NCI-H1048 (cell line): ENCODE data around the gene RMI2.
"Not testable (repeated sequence)": the region's sequence is repeated elsewhere in the genome, so short reads cannot be mapped to it uniquely, and the experiment has no call there.

ENCODE experiments used
- DNase-seq: peaks from one replicate; lab custom pipeline; 2025; lab: John Stamatoyannopoulos, UW

Gene RMI2

DNA sequence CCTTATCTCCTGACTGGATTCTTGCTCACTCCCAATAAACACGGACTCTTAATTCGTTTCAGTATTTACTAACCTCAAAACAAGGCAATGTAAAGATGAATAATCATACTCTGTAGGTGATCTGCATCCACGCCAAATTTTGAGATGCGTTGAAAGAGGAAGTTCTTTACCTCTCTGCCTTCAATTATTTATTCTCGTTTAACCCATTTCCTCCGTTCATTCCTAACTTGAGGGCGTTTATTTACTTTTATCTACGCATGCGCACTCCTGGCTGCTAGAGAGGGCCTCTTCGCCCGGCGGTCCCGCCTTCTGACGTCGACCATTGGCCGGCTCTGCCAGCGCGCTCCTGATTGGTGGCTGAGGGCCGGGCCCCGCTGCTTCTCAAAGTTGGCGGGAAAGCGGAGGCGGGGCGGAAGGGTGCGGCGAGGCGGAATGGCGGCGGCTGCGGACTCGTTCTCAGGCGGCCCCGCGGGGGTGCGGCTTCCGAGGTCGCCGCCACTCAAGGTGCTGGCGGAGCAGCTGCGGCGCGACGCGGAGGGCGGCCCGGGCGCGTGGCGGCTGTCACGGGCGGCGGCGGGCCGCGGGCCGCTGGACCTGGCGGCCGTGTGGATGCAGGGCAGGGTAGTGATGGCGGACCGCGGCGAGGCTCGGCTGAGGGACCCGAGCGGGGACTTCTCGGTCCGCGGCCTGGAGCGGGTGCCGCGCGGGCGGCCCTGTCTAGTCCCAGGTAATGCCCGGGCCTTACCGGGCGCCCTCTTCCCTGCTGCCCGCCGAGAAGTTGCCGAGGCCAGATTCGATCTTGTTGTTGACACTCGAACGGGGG lies at the start of gene RMI2:
Gene RMI2 (plus strand): TSS at position 420 of the 823 bp plus-strand sequence. CDS start 13 bp downstream, at position 433.
- peak; percentile 67 for DNase-seq

DNA sequence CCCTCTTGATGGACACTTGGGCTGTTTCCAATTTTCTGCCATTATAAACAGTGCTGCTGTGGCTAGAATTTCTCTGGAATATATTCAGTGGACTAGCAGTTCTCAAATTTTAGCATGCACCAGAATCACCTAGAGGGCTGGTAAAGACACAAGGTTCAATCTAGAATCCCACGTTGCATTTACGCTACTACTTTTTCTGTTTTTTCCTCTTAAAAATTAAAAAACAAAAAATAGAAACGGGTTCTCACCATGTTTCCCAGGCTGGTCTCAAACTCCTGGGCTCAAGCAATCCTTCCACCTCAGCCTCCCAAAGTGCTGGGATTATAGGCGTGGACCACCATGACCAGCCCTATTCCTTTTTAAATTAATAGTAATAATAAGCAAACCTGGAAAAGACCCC lies 49.6 kb upstream of the RMI2 start:
- no peak for DNase-seq

DNA sequence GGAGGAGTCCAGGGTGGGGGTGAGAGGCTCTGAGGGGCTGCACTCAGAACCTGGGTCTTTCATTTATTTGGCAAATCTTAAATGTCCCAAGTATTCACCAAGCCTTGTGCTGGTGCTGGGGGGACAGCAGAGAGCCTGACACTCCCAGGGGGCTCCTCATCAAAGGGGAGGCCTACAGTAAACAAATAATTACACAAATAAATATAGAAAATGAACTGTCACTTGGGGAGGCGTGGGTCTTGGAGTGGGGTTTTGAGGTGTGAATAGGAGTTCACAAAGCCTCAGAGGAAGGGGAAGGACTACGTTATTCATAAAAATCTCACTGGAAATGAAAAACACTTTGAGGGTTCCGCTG lies 48.9 kb upstream of the RMI2 start:
- DNase-seq: no peak

DNA sequence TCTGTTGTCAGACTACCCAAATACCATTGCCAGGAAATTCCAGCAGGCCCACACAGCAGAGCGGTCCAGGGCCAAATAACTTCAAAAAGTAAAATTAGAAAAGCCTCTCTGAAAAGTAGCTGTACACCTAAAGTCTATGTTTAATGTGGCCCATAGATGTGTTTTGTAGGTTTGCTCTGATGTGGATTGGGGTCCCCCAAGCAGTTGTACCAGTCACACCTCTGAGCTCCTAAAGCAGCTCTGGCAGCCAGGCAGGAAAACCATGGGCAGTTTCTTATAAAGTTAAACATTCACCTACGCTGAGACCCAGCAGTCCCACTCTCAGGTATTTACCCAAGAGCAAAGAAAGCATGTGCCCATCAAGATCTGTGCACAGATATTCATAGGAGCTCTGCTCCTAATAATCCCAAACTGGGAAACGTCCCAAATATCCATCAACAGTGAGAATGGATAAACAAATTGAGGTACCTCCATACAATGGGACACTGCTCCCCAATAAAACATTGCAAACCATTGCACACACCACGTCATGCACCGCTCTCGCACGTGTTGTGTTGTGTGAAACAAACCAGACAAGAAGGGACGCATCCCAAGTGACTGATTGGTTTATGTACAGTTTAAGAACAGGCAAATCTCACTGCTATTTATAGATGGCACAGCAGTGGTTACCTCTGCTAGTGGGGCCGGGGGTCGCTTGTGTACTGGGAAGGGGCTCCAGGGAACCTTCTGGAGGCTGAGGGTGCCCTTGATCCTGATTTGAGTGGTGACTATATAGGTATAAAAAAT lies 48.4 kb upstream of the RMI2 start:
- no peak for DNase-seq

DNA sequence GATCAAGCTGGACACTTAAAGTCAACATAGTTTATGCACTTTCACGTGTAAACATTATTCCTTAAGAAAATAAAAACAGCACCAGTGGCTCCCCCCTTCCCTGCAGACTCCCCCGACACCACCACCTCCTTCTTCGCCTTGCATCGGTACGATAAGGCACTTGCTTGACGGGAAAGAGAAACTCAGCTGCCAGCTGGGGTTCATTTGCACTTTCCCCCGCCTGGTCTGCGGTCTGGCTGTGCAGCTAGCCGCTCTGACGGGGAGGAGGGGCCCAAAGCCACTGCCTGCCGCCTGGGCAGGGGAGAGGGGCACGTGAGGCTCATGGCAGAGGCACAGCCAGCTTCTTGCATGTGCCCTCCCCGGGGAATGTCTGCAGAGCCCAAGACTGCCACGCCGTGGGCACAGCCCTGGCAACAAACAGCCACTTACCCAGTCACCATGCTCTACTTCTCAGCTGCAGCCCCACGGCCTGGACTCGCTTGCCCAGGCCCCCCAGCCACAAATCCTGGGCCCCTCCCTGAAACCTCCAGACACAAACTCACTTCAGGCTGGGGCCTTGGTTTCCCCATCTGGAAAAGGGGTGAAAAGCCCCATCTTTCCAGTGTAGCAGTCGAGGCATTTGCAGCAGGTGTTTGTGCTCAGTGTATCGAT lies 47.6 kb upstream of the RMI2 start:
- no peak for DNase-seq

DNA sequence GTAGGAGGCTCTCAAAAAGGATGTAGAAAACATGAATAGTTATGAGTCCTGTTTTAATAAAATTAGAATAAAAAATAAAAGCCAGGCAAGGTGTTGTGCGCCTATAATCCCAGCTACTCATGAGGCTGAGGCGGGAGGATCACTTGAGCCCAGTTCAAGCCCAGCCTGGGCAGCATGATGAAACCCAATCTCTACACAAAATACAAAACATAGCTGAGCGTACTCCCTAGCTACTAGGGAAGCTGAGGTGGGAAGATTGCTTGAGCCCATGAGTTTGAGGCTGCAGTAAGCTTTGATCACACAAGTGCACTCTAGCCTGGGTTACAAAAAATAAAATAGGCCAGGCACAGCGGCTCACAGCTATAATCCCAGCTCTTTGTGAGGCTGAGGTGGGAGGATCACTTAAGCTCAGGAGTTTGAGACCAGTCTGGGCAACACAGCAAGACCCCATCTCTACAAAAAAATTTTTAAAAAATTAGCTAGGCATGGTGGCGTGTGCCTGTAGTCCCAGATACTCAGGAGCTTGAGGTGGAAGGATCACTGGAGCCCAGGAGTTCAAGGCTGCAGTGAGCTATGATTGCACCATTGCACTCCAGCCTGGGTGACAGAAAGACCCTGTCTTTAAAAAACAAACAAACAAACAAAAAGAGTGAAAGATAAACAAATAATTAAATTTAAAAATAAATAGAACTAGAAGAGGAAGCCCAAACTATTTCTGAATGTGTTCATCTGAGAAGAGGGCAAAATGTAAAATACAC lies 46.9 kb upstream of the RMI2 start:
- no peak for DNase-seq

DNA sequence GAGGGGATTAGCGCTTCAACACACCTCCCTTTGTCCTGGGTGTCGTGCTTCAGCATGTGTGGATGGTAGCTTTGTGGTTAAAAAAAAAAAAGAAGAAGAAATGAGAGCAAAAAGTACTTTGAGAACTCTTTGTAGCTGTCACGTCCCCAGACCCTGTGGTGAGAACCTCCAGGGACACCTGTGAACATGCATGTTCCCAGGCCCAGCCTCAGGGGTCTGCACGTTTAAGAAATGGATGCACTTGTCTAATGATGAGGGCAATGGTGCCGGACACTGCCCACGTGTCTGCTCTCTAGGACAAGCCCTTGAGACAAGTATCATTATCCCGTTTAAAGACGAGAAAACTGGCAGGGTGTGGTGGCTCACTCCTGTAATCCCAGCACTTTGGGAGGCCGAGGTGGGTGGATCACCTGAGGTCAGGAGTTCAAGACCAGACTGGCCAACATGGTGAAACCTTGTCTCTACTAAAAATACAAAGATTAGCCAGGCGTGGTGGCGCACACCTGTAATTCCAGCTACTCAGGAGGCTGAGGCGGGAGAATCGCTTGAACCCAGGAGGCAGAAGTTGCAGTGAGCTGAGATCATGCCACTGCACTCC lies 46.2 kb upstream of the RMI2 start:
- DNase-seq: not testable (repeated sequence)

DNA sequence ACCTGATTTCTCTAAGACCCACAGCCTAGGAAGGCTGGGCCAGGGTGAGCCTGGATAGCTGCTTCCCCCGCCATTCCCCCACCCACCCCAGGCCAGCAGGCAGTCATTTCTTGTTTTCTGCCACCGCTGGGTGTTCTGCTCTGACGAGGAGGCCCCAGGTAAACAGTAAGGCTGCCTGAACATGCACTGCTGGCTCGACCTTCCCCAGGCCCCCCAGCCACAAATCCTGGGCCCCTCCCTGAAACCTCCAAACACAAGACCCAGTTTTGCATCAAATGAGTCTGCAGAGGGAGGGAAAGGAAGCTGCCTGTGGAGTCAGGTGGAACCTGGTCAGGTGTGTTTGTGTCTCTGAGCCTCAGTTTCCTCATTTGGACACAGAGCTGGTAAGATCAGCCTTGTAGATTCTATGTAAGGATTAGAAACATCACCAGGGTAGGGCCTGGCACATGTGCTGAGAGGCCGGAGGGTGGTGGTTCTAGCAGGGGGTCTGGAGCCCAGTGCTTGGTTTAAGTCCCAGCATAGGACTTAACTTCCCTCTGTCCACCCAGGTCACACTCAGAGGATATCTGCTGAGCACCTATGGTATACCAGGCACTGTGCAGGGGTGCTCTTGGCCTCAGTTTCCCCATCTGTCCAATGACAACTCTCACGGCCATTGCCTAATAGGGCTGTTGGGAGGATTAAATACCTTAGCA lies 45.2 kb upstream of the RMI2 start:
- no peak for DNase-seq

DNA sequence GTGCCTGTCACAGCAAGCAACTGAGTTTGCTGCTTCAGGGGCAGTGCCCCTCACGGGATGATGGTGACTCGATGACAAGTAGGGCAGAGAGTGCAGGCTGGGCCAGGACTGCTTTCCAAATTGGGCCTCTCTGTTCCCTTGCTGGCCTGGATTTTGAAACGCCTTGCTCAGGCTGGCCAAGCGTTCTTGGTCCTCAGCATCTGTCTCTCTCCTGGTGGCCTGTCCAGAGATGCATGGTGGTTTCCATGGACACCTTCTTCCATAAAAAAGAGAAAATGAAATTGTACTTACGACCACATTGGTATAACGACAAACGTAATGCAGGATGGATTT lies 44.7 kb upstream of the RMI2 start:
- DNase-seq: no peak

DNA sequence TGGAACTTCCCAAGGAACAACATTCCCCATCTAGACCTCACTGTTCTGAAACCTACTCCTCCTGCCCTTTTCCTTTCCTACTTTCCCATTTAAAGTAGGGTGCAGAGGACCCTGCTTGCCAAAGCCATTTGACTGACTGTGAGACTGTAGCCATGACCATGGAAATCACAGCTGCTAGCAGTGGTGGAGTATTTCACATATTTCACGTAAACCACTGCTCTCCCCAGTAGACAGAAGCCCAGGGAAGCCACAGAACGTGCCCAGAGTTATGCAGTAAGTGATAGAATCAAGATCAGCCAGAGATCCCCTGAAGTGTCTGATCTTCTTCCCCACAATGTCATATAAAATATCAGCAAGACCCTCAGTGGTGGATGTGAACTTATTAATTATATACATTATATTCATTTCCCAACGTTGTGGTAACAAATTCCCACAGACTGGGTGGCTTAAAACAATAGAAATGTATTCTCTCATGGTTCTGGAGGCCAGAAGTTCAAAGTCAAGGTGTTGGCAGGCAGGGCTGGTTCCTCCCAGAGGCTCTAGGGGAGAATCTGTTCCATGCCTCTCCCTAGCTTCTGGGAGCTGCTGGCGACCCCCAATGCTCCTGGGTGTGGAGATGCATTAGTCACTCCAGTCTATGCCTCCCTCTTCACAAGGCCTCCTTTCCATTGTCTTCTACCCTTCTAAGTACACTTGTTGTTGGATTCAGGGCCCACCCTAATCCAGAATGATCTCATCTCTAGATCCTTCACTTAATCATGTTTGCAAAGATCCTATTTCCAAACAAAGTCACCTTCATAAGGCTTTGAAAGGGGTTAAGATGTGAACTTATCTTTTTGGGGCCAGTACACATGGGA lies 43.4 kb upstream of the RMI2 start:
- no peak for DNase-seq

DNA sequence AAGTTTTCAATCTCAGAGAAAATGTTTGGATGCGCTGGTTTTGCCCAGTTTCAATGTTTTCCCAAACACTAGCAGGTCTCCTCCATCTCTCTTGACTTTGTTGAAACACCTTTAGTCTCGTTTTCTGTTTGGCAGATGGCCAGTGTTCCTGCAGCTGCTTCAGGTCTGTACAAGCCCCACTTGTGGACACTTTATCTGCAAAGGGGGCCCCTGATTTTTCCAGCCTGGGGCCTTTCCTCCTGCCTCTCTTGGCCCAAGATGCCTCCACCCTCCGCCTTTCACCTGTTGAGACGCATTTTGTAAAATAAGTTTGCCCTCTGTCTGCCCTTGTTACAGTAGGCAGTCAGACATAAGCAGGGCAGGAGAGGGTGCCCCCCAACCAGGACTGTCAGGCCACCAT lies 42.3 kb upstream of the RMI2 start:
- DNase-seq: no peak

DNA sequence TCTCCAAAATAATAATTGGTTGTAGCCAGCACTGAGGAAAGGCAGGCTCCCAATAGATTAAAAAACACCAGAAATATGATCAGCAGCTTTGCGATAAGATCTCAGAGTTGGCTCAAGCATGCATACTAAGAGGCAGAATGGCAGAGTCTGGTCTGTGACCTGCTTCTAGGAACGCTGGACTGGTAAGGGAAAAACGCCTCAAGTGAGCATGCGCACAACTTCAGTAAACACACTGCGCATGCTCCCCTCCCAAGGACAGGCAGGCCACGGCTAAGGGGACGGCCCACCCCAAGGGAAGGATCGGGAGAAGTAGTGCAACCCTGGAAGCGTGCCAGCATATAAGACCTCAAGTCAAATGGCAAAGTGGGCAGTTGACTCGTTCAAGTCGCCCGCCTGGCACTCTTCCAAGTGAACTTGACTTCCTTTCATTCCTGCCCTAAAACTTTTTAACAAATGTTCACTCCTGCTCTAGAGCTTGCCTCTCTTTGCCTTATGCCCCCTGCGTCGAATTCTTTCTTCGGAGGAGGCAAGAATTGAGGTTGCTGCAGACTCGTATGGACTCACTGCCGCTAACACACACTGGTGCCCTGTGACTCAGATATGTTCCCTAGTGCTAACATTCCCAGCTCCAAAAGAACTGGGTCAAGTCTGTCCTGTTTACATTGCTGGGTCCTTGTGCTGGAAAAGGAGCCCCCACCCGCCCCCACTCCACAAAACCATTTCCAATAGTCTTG lies 41.7 kb upstream of the RMI2 start:
- no peak for DNase-seq

DNA sequence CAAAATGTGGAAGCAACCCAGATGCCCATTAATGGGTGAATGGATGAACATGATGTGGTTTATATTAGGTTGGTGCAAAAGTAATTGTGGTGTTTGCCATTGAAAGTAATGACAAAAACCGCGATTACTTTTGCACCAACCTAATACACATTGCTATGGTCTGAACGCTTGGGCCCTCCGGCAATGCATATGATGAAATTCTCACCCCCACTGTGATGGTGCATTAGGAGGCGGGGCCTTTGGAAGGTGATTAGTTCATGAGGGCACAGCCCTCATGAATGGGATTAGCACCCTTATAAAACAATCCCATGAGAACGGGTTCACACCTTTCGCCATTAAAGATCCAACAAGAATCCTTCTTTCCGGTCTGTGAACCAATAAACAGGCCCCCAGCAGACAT lies 38.9 kb upstream of the RMI2 start:
- no peak for DNase-seq

DNA sequence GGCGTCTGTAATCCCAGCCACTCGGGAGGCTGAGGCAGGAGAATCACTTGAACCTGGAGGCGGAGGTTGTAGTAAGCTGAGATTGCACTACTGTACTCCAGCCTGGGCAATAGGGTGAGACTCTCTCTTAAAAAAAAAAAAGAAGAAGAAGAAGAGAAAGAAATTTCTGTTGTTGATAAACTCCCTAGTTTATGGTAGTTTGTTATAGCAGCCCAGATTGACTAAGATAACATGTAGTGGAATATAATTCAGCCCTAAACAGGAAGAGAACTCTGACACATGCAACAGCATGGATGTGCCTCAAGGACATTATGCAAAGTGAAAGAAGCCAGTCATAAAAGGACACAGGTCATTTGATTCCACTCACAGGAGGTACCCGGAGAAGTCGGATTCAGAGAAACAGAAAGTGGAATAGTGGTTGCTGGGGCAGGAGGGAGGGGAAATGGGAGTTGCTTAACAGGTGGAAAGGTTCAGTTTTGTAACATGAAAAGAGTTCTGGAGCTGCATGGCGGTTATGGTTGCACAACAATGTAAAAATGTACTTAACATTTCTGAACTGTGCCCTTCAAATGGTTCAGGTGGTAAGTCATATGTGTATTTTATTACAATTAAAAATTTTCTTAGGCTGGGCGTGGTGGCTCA lies 38.1 kb upstream of the RMI2 start:
- no peak for DNase-seq

DNA sequence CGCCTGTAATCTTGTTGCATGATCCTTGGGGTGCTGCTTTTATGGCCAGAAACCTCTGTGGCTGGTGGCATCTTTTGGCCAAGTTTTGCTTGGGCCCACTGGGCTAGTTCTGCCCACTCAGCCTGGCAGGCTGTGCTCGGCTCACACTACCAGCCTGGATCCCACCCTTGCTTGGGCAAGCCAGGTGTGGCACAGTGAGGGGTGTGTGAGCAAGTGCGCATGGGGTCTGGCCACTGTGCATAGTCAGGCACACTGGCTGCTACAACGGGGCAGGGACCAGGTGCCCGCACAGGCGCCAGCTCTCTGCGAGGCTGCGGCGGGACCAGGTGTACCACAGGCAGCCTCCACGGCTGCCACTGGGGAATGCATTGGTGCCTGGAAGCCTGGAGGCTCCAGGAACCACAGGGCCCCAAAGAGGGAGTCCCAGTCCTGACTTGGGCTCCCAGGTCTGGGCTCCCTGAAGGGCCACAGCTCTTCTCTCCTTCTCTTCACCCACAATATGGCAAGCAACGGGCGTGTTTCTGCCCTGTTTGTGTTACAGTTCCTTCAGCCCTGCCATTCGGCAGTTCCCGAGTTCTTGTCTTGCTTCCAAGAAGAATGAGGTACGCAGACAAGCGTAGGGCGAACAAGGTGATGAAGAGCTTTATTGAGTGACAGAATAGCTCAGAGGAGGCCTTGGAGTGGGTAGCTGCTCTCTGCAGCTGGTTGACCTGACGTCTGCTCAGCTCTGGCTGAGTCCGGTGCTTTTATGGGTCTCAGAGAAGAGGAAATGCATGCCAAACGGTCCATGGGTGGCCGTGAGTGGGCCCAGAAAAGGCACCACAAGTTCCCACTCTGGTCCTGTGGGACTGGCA lies 37.4 kb upstream of the RMI2 start:
- DNase-seq: no peak

DNA sequence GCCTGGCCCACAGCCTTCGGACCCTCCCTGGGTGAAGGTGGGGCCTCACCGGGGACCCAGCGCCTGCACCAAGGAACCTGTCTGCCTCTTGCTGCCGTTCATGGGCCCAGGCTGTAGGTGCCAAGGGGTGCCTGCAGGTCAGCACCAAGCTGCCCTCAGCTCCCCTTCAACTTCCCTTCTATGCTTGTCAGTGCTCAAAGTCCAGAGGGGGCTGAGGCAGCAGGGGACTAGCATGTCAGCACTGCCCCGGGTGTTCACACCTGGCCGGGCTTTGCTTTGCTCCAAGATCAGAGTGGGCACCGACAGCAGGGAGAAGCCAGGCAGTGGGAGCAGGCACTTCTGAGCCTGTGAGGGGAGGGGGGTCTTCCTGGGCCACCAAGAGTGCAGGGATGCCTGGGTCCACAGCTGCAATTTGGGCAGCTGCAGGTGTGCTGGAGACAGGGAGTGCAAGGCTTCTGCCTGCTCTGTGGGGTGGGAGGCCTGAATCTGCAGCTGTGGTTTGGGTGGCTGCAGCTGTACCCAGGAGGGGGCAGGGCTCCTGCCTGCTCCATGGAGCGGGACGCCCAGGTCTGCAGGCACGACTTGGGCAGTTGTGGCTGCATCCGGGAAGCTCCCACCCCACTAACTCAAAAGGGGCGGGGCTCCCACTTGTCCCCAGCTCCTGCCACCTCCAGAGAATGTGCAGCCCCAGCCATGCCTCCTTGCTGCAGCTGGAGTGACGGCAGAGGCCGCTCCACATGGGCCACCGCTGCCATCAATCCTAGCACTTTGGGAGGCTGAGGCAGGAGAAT lies 36.6 kb upstream of the RMI2 start:
- DNase-seq: no peak

DNA sequence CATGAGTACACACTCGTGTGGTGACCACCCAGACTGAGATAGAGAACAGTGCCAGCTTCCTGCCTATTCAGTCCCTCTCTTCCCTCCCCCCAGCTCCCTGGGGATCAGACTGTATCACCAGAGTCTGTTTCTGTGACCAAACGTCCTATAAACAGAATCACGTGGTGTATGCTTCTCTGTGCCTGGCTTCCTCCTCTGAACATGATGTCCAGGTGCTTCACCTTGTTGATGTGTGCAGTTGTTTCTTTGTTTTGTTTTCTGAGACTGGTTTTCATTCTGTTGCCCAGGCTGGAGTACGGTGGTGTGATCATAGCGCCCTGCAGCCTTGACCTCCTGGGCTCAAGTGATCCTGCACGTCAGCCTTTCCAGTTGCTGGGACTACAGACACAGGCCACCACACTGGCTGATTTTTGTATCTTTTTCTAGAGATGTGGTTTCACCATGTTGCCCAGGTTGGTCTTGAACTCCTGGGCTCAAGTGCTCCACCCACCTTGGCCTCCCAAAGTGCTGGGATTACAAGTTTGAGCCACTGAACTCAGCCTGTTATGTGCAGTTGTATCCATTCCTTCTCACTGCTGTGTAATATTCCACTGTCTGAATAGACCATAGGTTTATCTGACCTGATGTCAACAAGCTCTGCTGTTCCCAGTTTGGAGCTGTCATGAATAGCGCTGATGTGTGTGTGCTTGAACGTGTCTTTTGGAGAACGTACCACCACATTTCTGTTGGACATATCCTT lies 35.2 kb upstream of the RMI2 start:
- no peak for DNase-seq
